ENCODE data around the gene ZBTB9.
A peak's percentile ranks its signal among the peaks of the same experiment; 100 is the strongest.

The ZBTB9 gene

DNA sequence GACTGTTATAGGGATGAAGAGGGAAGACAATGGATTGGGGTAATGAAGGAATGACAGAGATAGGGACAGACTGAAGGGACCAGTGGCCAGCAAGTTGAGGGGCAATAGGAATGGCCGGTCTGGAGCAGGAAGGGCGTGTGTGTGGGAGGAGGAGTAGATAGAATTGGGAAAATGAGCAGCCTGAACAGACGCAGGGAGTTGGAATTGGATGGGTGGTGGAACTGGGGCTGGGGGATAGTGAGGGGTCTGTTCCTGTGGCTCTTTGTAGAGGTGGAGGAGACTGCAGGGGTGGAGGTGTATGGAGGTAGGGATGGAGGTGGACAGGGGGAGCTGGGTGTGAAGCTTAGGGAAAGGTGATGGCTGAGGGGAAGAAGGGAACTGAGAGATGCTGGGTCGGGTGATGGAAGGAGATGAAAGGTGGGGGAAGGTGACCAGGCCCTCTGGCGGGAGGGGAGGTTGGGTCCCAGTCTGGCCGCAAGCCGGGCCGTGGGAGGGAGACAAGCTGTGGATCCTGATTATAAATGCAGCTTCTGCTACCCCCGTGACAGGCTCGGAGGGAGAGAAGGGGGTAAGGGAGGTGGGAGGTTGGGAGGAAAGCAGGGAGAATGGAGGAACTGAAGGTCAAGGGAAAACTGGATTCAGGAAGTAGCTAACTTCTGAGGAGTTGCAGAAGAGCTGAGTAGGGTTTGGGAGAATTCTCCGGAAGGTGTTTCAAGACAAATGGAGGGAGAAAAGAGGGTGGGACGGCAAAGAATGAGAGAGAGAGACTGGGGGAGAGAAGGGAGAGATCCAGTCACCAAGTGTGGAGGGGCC lies 29.3 kb upstream of the ZBTB9 start:
- Histone ChIP-seq H3K36me3 (ENCODE audit: insufficient read depth, low read length) (peaks cover 4% of the 10 kb centered on the region), H3K27me3 (ENCODE audit: insufficient read depth, low read length) (no peaks in the 10 kb centered on the region), H2AFZ (ENCODE audit: low read depth, low read length) (no peak overlapping the region), H3K4me1 (ENCODE audit: insufficient read depth, low read length) (peaks cover 61% of the 10 kb centered on the region), H3K4me3 (ENCODE audit: low read length) (peak overlapping the region; percentile 62), H3K9me3 (ENCODE audit: low read length) (no peaks in the 10 kb centered on the region)

DNA sequence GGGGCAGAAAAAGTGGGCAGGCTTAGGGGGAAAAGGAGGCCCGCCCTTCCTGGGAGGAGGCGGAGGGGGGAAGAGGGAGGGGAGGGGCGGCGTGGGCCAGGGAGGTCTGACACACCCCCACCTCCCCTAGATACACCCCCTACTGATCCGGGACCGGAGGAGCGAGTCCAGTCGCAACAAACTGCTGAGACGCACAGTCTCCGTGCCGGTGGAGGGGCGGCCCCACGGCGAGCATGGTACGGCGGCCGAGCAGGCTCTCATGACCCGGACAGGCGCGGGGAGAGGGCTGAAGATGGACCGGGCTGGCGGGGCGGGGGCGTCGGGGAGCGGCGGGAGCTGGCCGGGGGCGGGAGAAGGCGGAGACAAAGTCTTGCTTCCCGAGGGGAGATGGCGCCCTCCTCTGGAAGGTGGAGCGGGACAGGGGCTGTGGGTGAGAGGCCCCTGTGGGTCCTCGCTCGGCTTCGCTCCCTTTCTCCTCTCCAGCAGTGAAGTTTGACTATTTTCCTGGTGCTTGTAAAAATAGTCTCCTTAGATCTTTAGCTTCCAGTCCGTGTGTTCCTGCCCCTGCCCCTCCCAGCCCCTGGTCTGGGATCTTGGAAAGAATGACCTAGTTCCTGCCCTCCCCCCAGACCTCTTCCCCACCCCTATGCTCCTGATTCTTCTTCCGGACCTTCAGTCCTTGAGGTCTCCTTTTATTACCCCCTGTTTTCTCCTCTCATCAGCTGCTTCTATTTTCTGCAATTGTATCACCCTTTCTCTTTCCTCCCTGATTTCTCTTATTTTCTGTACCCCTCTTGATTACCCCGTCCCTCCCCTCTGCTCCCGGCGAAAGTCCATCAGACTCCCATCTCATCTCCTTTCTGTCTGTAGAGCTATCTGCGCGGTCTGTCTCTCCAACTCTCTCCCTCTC lies 28.5 kb upstream of the ZBTB9 start:
- no peaks in the 10 kb centered on the region for H3K9me3 ChIP-seq (ENCODE audit: low read length)
- H3K4me1 ChIP-seq (ENCODE audit: insufficient read depth, low read length) = peaks cover 67% of the 10 kb centered on the region
- no peak overlapping the region for H2AFZ ChIP-seq (ENCODE audit: low read depth, low read length)
- H3K27me3 ChIP-seq (ENCODE audit: insufficient read depth, low read length) = no peaks in the 10 kb centered on the region
- peak overlapping the region; percentile 62 for H3K4me3 ChIP-seq (ENCODE audit: low read length)
- H3K36me3 ChIP-seq (ENCODE audit: insufficient read depth, low read length) = peaks cover 4% of the 10 kb centered on the region

DNA sequence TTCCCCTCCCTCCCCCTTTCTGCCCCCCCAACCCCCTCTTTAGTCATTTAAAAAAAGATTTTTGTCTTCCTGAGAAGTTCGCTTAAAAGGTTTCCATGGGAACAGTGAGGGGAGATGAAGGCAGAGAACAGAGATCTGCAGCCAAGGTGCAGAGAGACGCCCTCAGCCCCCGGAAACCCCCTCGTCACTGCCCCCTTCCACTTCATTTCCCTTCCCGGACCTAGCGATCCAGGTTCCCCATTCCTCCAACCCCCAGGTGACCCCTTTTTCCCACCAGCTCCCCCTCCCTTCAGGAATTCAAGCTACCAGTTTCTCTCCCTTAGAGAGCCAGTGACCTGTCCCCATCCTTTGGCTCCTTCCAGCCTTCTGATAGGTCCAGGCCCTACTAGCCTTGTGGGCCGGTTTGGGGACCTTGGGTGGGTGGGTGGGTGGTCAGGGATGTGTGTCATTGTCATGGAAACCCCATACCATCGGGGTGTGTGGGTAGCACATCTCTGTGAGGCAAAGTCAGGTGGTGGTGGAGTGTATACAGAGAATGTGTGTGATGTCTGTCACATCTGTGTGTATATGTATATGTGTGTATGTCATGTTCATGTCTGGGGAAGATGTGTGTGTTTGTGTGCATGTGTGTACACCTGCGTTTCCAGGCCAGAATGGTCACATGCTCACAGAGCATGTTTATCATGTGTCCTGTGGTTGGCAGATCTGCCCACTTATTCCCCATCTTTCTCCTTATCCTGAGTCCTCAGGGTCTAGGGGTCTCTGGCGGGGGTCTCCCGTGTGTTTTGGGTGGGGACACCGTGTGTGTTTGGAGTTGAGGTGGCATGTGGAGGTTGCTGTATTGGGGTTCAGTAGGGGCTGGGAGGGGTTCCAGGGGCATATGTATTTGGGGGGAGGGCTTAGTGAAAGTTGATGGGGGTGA lies 27.5 kb upstream of the ZBTB9 start:
- Histone ChIP-seq H3K4me1 (ENCODE audit: insufficient read depth, low read length) (peaks cover 67% of the 10 kb centered on the region), H3K4me3 (ENCODE audit: low read length) (peak overlapping the region; percentile 62), H2AFZ (ENCODE audit: low read depth, low read length) (no peak overlapping the region), H3K9me3 (ENCODE audit: low read length) (no peaks in the 10 kb centered on the region), H3K27me3 (ENCODE audit: insufficient read depth, low read length) (no peaks in the 10 kb centered on the region), H3K36me3 (ENCODE audit: insufficient read depth, low read length) (peaks cover 4% of the 10 kb centered on the region)

DNA sequence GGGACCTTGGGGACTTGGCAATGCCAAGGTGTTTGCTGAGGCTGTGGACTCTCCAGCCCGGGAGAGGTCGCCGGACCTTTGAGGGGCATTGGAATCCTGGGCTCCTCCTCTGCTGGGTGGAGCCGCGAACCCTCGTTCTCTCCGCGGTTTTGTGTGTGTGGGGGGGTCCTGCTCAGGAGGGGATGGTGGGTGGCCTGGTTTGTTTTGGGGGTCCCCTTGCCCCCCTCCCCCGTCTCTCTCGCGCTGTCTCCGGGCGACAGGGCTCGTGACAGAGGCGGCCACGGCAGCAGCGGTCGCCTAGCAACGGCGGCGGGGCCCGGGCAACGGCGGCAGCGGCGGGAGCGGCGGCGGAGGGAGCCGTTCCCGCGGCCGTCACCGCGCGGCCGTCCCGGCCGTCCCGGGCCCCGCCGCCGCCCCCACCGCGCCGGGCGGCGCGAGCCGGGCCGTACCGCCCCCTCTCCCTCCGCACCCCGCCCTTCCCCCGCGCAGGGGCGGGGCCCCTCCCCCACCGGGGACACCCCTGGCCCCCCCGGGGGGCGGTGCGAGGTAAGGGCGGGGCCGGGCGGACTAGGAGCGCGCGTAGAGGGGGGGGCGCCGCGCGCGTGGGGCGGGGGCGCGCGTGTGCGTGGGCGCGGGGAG lies 26.7 kb upstream of the ZBTB9 start:
- Histone ChIP-seq H3K36me3 (ENCODE audit: insufficient read depth, low read length) (peaks cover 4% of the 10 kb centered on the region), H3K9me3 (ENCODE audit: low read length) (no peaks in the 10 kb centered on the region), H2AFZ (ENCODE audit: low read depth, low read length) (no peak overlapping the region), H3K4me3 (ENCODE audit: low read length) (peak overlapping the region; percentile 49), H3K4me1 (ENCODE audit: insufficient read depth, low read length) (peaks cover 76% of the 10 kb centered on the region), H3K27me3 (ENCODE audit: insufficient read depth, low read length) (no peaks in the 10 kb centered on the region)

DNA sequence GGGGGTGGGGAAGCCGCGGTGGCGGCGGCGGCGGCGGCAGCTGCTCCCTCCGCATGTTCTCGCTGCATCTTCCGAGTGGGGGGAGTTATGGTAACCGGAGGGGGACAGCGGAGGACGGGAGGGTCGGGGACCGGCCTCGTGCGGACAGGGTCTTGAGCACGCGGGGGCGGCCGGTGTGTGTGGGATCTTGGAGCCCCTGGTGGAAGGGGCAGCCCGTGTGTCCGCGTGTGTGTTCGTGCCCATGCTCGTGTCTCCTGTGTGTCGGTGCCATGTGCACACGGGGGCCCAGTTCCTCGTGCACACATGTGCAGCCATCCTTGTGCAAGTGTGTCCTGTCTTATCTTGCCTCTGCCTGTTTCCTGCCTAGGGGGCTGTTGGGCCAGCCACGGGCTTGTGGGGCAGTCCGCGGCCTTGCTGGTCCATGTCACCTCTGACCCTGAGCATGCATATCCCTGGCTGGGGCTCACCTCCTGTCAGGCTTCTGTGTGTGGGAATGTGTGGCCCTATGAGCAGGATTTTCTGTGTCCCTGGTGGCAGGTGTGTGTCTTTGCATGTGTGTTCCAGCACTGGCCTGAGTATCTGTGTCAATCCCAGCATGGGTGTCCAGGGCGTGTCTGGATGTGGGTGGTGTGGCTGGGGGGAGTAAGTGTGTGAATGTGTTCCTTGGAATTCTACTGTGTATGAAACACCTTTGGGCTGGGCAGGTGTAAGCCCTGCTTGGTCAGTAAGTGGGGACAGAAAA lies 26.0 kb upstream of the ZBTB9 start:
- Histone ChIP-seq H3K36me3 (ENCODE audit: insufficient read depth, low read length) (no peaks in the 10 kb centered on the region), H2AFZ (ENCODE audit: low read depth, low read length) (no peak overlapping the region)

DNA sequence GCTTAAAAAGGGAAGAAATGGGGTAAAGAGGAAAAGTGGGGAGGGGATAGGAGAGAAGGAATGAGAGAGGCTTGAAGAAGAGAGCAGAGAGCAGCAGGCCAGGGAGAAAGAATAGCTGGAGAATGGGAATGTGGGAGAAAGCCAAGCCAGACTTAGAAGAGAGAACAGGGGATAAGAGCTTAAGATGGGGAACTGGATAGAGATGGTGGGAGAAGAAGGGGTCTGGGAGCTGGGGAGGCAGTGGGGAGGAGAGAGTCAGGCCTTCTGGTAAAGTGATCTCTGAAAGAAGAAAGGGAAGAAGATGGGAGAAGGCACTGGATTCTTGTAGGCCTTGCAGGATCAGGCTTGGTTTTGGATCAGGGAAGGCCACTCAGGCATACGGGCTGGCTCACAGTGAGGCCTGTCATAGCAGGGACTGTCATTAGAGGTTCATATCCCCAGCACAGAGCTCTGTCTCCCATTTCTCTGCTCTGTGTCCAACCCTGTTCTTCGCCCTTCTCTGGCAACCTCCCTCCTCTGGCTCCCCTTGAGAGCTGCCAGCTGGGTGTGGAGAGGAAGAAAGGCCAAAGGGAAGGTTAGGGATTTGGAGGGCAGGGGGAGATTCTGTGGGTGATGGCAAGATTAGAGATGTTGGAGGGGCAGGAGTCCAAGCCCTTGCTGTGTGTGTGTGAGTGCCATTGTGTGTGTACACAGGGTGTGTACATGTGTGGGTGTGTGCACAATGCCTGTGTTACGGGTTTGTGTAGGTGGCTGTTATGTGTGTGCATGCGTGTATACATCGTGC lies 25.2 kb upstream of the ZBTB9 start:
- peak overlapping the region; percentile 49 for H3K4me3 ChIP-seq (ENCODE audit: low read length)

More for the DNA sequence above, 26.0 kb upstream of the ZBTB9 start:
- peaks cover 82% of the 10 kb centered on the region for H3K4me1 ChIP-seq (ENCODE audit: insufficient read depth, low read length)
- H3K9me3 ChIP-seq (ENCODE audit: low read length) = no peaks in the 10 kb centered on the region
- H3K27me3 ChIP-seq (ENCODE audit: insufficient read depth, low read length) = no peaks in the 10 kb centered on the region
- peak overlapping the region; percentile 49 for H3K4me3 ChIP-seq (ENCODE audit: low read length)

DNA sequence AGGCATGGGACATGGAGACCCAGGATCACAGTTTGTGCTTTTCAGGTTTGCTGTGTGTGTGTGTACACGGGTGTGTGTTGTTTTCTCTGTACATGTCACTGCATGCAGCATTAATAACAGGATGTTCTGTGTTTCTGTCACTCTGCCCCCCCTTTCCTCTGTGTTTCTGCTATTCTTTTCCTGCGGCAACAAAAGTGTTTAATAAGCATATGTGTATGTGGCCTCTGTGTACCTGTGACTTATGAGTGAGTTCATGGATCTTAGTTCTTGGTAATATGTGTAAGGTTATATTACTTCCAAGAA lies 24.7 kb upstream of the ZBTB9 start:
- H3K27me3 ChIP-seq (ENCODE audit: insufficient read depth, low read length) = no peaks in the 10 kb centered on the region
- H3K36me3 ChIP-seq (ENCODE audit: insufficient read depth, low read length) = no peaks in the 10 kb centered on the region
- H2AFZ ChIP-seq (ENCODE audit: low read depth, low read length) = no peak overlapping the region
- peaks cover 81% of the 10 kb centered on the region for H3K4me1 ChIP-seq (ENCODE audit: insufficient read depth, low read length)
- no peak overlapping the region for H3K4me3 ChIP-seq (ENCODE audit: low read length)
- no peaks in the 10 kb centered on the region for H3K9me3 ChIP-seq (ENCODE audit: low read length)

More for the DNA sequence above, 25.2 kb upstream of the ZBTB9 start:
- Histone ChIP-seq H3K36me3 (ENCODE audit: insufficient read depth, low read length) (no peaks in the 10 kb centered on the region), H3K27me3 (ENCODE audit: insufficient read depth, low read length) (no peaks in the 10 kb centered on the region), H2AFZ (ENCODE audit: low read depth, low read length) (no peak overlapping the region), H3K4me1 (ENCODE audit: insufficient read depth, low read length) (peaks cover 86% of the 10 kb centered on the region), H3K9me3 (ENCODE audit: low read length) (no peaks in the 10 kb centered on the region)

DNA sequence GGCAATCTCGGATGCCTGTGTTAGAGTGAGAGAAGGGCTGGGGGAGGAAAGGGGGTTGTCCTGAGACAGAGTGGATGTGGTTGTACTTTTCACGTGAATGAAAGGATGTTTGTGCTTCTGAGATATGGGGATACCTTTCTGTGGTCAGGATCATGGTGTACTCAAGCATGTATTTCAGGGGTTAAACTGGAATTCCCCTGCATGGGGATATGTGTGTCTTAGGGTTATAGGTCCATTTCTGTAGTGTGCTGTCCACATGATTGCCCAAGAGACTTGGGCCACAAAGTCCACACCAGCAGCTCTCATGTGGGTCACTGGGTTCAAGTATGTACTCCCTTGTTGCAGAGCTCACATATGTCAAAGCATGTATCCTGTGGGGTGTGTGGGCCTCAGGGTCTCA lies 24.0 kb upstream of the ZBTB9 start:
- H3K36me3 ChIP-seq (ENCODE audit: insufficient read depth, low read length) = peaks cover 4% of the 10 kb centered on the region
- H3K4me3 ChIP-seq (ENCODE audit: low read length) = peak overlapping the region; percentile 36
- H3K9me3 ChIP-seq (ENCODE audit: low read length) = no peaks in the 10 kb centered on the region
- H3K4me1 ChIP-seq (ENCODE audit: insufficient read depth, low read length) = peaks cover 74% of the 10 kb centered on the region
- H2AFZ ChIP-seq (ENCODE audit: low read depth, low read length) = no peak overlapping the region
- no peaks in the 10 kb centered on the region for H3K27me3 ChIP-seq (ENCODE audit: insufficient read depth, low read length)

DNA sequence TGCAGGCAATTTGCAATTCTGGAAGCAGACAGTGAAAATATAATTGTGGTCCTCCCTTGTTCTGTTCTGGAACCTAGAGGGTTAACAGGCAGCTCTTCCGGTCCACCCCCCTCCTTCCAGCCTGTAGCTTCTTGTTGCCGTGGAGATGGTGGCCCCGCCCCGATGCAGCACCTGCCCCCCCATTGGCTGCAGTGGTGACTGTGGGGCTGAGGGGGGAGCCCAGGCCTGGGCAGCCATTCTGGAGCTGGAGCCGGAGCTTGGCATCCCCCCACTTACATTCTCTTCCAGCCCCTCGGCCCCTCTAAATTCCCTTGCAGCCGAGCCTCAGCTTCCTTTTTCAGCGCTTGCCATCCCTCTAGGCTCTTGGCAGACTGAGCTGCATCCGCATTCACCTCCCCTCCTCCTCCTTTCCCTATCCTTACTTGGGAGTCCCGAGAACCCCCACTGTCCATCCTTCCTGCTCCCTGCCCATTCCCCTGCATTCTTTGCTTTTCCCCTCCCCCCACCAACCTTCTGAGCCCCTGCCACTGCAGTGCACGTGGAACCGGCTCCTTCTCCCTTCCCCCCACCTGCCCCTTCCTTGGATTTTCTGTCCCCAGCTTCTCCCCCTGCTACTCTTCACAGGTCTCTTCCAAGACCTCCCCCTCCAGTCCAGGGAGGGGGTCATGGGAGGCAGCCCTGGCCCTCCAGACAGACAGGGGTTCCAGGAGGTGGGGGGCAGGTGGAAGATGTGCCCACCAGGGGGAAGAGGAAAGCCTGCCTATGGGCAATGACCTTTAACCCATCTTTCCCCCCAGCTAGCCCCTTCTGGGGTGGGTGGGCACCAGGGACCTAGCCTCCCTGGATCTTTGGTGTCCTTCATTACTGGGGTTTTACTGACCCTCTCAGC lies 23.1 kb upstream of the ZBTB9 start:
- no peak overlapping the region for H2AFZ ChIP-seq (ENCODE audit: low read depth, low read length)
- no peaks in the 10 kb centered on the region for H3K9me3 ChIP-seq (ENCODE audit: low read length)
- no peaks in the 10 kb centered on the region for H3K27me3 ChIP-seq (ENCODE audit: insufficient read depth, low read length)
- peak overlapping the region; percentile 36 for H3K4me3 ChIP-seq (ENCODE audit: low read length)
- H3K36me3 ChIP-seq (ENCODE audit: insufficient read depth, low read length) = peaks cover 13% of the 10 kb centered on the region
- H3K4me1 ChIP-seq (ENCODE audit: insufficient read depth, low read length) = peaks cover 71% of the 10 kb centered on the region

DNA sequence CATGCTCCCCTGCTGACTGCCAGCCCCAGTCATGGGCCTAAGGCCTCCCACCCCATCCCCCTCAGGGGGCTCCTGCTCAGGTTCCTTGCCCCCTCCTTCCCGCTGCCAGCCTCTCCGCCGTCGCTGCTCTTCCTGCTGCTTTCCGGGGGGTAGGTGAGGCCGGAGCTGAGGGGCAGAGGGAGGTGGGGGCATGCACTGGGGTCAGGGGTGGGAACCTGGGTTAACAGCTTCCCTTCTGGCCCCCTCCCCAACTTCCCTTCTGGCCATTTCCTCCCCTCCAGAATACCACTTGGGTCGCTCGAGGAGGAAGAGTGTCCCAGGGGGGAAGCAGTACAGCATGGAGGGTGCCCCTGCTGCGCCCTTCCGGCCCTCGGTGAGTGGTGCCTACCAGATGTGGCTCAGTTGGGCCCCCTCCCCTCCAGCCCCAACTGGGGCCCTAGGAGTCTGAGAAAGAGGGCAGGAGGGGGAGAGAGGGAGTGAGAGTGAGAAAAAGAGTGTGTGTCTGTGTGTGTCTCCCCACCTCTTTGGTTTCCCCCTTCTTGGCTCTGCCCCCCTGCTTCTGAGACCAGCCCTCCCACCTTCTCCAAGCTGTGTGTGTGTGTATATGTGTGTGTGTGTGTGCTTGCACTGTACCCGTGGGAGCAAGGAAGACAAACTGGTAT lies 22.4 kb upstream of the ZBTB9 start:
- H3K27me3 ChIP-seq (ENCODE audit: insufficient read depth, low read length) = no peaks in the 10 kb centered on the region
- no peak overlapping the region for H2AFZ ChIP-seq (ENCODE audit: low read depth, low read length)
- H3K4me1 ChIP-seq (ENCODE audit: insufficient read depth, low read length) = peaks cover 65% of the 10 kb centered on the region
- H3K4me3 ChIP-seq (ENCODE audit: low read length) = no peak overlapping the region
- H3K36me3 ChIP-seq (ENCODE audit: insufficient read depth, low read length) = peaks cover 19% of the 10 kb centered on the region
- no peaks in the 10 kb centered on the region for H3K9me3 ChIP-seq (ENCODE audit: low read length)

Measured in neuron (in vitro differentiated cells).